Left cardiac atrium (tissue), 4 donors: ENCODE measurements around the gene MPPED2. TPM values are rescaled to one million over a fixed set of nuclear protein-coding genes. Genes with fewer than 3 reads are reported as not detected.
"Not testable (repeated sequence)": the region's sequence is repeated elsewhere in the genome, so short reads cannot be mapped to it uniquely, and the experiment has no call there.

Experiments
- ATAC-seq, 2 donors: fragments of 200-7000 bp; cut with Tn5 transposase; one replicate each; pipeline ENCODE4 v1.9.1; 2020; ENCODE audit warnings: mild to moderate bottlenecking in 2 of 2, moderate library complexity in 2 of 2
- DNase-seq: peaks from one replicate; pipeline ENCODE4 v3.0.0-alpha.2; 2020
- intact Hi-C, 2 donors: fragments of 100-400 bp; cut with DNase I; formaldehyde crosslinking; loops; one replicate each; pipeline versions ENCODE4 v1.14.1 to v1.15.1; 2022 to 2023
- total RNA-seq, 2 donors: library from RNA; stranded (reverse); fragmentation: NEBNext Ultra II Directional; extraction: Animal tissue kit (Norgen Biotek cat#: 25700); gene quantifications; one replicate each; pipeline ENCODE4 v1.2.1, GENCODE V29; 2021
- donor health status: DM: no; HTN: yes; CAD: no.
- donor health status: DM: no; HTN: yes; CAD: no; lungs with severe emphysema.
- donor health status: DM: yes; HTN: yes; CAD: no.
- donor health status: Dilated cardiomyopathy.

MPPED2 gene
- total RNA-seq, 2 donors from 2014 or later: 2.9 to 5.2 TPM

DNA sequence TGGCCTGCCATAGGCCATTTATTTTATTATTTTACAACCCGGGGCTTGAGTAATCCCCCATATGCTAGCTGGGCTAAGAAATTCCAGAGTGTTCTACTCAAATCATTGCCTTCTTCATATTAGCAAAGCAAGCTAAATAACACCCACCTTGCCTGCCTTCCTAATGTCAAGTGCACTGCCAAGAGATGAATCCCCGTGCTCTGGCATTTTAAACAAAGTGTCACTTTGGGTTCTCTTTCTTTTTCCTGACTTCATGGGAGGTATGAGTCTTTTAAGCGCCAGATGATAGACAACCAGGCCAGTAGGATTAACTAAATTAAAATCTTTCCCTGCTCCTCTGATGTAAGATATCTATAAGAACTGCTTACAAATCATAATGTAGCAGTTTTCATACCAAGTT lies 4.5 kb downstream of the MPPED2 start:
- intact Hi-C loops: no loop called here
- no peak for ATAC-seq
- no peak for DNase-seq

DNA sequence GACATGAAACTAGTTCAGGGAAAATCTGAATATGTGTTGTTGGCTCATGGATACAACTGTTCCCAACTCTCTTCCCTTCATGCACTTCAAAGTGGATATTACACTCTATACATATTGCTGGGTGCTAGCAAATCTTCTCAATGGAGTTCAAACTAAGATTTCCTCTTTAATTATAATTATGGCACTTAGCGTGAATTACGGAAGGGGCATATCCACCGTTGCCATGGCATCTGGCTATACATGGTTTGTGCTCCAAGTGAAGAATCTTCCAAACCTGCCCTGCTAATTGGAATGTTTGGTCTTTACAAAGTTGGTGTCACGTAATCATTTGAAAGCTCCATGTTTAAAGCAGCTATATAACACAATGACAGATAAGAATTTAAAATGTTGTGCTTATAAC lies 5.6 kb downstream of the MPPED2 start:
- DNase-seq: no peak
- intact Hi-C loops: no loop called here
- no peak for ATAC-seq

DNA sequence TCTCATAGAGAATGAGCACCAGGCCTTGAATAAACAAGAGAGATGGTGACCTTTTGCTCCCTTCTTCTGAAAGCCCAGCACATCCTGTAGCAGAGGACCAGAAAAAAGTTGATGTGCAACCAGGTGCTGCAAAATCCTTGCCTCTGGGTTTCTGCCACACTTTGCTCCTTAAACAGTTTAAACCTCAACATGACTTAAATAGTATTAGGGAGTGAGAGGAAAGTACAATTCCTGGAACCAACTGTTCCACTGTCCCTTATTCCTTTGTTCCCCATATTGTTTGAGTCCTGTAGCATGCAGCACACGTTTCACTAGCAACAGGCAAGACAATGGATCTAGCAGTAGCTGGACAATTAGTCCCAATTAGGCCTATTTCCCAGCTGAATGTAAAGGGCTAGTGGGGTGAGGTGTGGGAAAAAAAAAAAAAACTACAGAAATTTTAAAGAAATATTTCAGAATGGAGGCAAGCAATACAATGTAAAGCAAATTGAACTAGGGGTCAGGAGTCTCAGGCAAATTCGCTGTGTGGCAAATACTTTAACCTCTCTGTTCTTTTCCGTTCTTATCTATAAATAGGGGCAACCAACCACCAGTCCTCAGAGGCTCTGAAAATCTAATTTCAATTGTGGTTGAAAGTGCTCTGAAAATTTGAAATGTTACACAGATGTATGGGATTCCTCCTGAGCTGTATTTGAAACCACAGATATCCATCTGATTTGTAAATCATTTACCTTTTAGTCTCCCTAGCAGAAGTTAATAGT lies 6.6 kb downstream of the MPPED2 start:
- DNase-seq (no peak), ATAC-seq (no peak)
- intact Hi-C loops: no loop called here

DNA sequence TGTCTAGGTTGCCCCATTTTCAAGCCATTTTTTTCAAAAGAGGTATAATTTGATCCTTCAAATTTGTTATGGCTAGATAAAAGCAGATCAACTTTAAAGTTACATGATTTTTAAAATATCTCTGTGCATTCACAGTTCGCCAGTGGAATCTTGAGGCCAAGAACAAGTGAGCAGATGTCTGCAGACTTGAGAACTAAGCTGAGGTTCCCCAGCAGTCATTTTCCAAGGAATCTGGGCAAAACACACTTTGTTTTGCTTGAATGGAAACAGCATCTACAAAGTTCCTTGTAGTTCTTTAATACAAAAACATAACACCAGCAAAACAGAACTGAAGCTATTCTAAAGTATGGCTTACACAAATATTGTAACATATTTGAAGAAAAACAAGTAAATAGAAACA lies 7.7 kb downstream of the MPPED2 start:
- ATAC-seq (no peak), DNase-seq (no peak)
- intact Hi-C loops: no loop called here

DNA sequence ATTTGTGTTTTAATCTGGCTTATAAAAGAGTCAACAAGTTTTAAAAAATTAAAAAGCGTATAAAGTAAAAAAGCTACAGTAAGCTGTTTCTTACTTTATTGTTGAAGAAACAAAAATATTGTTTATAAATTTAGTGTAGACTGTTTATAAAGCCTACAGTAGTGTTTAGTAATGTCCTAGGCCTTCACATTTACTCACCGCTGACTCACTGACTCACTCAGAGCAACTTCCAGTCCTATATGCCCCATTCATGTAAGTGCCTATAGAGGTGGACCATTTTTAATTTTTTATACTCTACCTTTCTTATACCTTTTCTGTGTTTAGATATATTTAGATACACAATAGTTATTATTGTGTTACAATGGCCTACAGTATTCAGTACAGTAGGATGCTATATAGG lies 12.2 kb downstream of the MPPED2 start:
- intact Hi-C loops: no loop called here
- ATAC-seq: no peak
- no peak for DNase-seq

DNA sequence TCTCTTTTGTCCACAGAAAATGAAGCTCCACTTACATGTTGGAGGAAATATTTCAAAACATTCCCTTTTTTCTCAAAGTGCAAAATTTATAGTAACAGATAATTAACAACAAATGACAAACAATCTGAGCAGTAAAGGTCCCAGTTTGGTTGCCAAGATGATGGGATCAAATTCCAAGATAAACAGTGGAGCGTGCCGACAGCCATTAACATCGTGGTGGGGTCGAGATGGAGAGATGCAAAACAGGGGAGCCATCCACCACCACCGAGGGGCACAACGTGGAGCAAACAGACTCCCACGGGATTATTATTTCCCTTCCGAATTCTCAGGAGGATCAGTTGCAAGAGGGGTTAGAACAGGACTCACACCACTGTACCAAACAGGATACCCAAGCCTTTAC lies 17.2 kb downstream of the MPPED2 start:
- intact Hi-C loops: no loop called here
- ATAC-seq: no peak
- no peak for DNase-seq

DNA sequence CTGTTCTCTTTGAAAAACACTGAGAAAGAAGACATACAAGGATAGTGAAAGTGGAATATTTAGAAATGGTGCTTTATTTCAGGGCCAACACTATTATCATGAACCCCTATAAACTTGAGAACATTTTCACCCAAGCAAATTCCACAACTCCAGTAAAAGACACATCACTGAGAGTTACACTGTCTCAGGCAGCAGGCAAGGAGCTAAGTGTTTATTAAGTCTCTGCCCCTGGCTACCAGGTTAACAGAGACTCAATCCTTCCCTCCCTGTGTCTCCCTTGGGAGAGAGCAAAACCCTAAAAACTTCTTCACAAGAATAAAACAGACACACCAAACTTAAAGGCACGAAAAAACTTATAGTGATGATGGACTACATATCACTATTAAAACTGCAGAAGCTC lies 18.5 kb downstream of the MPPED2 start:
- ATAC-seq: no peak
- intact Hi-C loops: no loop called here
- DNase-seq: no peak

DNA sequence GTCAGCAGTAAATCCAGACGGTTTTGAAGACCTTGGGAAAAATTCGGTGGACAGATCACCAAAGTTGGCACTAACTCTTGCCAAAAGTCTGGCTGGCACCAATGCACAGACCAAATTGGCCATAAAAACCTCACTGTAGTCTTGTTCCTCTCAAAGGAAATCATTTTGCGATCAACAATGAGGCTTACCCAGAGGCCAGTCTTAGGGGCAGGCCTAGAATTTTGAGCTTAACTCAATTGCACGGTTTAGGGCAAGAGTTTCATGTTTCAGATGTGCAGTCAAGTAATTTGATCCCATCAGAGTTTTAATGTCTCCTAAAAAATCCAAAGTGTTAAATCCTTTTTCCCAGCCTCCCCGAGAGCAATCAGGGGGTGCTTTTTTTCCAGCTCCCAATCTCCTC lies 19.0 kb downstream of the MPPED2 start:
- DNase-seq: no peak
- intact Hi-C loops: no loop called here
- ATAC-seq: peak in 1 of 2 donors; percentile 23

DNA sequence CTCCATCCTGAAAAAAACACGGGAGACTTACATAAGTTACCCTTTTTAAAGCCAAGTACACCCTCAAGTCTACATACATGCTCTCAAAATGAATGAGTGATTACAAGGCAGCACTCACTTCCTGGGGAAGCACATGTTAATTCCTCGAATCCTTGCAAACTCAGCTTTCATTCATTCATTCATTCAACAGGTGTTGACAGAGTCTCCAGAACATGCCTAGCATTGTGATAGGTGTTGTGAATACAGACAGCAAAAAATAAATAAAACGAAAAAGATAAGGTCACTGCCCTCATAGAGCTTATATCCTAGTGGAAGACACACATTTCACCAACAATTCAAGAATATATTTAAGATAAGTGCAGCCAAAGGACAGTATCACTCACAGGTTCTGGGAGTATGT lies 19.7 kb downstream of the MPPED2 start:
- intact Hi-C loops: no loop called here
- DNase-seq (no peak), ATAC-seq (no peak)

DNA sequence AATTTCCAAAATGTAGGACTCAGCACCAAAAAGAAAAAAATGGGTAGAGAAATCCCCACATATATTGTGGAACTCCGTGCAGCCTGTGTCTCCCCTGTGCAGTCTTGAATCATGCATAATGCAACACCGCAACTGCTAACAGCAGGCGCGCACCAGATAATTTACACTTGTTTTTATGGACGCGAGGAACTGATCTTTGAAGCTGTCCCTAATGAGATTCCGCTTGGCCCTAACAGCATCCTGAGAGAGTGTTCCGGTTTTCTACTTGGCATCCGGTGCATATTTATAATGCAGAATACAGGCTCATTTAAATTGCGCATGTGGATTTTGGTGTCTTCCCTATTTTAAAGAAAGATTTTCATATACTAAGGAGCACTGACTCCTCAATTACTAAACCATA lies 21.1 kb downstream of the MPPED2 start:
- no peak for DNase-seq
- intact Hi-C loops: no loop called here
- ATAC-seq: no peak

DNA sequence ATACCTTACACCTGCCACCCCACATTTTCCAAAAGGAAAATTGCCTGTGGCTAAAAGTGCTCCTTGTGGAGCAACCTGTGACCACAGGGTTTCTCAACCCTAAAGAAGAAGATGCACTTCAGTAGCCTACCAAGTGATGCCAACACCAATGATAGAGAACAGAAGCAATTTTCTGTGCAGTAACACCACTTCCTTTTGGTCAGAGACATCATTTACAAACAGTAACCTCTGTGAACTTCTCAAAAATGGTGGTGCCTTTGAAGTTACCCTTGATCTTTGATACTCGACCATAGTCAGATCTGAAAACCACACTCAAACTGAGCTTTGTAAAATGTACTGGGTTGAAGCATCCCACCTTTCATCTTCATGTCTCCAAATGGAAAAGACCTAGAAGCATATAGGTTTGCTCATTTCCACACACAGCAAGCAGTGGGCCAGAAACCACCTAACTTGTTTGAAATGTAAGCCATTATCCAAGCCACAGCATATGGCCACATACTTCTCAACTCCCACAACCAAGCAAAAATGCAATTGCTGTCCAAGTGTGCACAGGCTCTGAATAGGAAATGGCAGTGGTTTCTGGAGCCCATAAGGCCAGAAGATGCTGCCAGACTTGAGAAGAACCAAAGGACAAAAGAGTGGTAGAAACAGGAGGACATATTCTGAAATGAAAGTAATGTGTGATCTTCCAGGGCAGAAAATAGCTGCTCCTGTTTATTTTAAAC lies 24.3 kb downstream of the MPPED2 start:
- intact Hi-C loops: no loop called here
- ATAC-seq (no peak), DNase-seq (no peak)

DNA sequence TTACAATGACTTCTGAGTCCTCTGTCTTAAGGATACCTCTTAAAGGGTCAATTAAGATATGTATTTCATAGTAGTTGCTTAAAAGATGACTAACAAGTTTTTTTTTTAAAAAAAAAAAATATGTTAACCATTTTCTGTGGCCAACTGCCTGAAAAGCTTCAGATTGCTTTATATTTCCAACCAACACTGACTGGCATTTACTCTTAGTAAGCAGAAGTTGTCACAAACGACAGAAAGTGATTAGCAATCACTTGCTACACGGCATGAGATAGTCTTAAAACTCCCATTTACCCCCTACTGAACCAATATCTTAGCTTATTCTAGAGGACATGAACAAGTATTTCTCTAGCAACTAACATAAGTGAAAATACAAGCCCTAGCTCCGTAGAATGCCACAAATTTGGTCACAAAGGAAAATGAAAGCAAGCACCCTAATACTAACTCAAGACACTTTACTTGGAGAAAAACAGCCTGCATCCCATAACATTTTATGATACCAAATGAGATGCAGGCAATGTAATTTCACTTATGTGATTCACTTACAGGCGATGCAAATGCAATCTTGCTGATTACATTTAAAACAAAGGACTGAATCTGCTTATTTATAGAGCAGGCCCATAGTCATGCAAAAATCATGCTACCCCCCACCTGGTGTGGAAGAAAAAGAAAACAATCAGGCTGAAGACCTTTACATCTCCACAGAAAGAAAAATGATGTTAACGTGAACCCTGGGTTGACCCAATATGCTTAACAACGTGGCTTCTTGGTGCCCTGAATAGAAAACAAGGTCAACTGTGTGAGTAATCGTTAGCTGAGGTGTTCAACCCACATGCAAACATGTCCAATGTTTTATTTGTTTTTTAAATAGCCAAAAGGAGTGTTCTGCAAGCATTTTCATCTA lies 25.7 kb downstream of the MPPED2 start:
- no peak for DNase-seq
- intact Hi-C loops: no loop called here
- ATAC-seq: no peak

DNA sequence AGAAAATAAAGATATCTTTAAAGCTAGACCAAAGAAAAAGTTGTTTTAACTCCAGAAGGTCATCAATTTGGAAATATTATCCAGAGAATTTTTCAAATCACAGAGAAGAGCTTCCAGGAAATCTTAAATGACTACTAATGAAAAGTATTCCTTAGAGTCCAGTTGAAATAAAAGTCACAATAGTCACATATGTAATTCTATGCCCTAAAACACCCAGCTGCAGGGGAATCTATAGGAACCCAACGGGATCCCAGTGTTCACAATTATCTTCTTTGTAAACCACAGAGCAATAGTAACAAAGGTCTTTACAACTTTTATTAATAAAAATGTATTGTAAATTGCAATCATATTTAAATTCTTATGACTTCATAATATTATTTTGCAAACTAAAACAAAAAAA lies 27.1 kb downstream of the MPPED2 start:
- intact Hi-C loops: no loop called here

DNA sequence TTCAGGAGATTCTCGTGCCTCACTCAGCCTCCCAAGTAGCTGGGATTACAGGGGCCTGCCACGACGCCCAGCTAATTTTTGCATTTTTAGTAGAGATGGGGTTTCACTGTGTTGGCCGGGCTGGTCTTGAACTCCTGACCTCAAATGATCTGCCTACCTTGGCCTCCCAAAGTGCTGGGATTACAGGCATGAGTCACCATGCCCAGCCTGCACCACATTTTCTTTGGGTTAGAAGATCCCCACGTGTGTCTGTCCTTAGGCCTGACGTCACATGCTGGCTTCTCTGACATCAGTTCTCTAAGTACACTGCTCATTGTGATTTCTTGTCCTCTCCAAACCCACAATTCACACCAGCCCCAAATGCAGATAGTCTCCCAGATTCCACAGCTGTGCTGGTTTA lies 31.6 kb downstream of the MPPED2 start:
- ATAC-seq, DNase-seq, intact Hi-C loops: not testable (repeated sequence)

More for the DNA sequence above, 27.1 kb downstream of the MPPED2 start:
- DNase-seq (no peak), ATAC-seq (no peak)

DNA sequence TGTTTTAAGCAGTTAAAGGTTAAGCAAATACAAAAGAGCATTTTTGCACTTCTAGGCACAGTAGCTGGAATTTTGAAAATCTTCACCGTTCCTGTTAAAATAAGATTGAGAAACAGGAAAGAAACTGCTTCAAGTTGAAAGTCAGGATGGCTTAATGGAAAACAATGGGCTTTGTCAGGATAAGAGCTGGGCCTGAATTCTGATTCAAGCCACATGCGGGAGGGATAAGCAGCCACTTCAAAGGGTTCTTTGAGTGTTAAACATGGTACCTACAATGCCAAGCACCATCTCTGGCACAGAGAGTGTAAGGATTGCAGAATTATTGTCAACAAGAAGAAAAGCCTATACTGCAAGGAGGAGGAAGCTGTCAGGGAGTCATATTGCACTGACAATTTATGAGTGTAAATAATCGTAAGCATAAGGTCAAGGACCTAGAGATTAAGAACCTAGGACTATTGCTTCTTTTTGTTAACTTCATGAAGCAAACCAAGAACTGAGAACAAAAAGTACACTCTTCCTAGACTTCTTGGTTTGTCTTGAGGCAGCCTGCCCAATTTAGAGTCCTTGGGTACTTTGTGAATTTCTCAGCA lies 32.5 kb downstream of the MPPED2 start:
- DNase-seq (no peak), ATAC-seq (no peak)
- intact Hi-C loops: no loop called here

DNA sequence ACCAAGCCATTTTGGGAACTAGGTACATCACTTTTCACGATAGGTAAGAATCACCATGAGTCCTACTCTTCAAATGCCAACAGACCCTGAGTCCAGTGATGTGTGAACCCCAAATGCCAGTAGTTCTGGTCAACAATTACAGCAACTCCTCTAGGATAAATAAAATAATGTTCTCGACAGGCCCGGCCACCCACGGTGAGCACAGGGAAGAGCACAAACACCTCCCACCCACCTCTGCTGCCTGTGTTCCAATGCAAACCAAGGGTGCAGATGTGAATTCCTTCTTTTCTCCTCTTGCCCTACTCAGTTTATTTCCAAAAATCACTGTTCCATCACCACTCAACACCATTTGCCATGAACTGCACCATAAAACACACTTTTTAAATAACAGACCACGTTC lies 33.3 kb downstream of the MPPED2 start:
- DNase-seq (no peak), ATAC-seq (no peak)
- intact Hi-C loops: no loop called here

DNA sequence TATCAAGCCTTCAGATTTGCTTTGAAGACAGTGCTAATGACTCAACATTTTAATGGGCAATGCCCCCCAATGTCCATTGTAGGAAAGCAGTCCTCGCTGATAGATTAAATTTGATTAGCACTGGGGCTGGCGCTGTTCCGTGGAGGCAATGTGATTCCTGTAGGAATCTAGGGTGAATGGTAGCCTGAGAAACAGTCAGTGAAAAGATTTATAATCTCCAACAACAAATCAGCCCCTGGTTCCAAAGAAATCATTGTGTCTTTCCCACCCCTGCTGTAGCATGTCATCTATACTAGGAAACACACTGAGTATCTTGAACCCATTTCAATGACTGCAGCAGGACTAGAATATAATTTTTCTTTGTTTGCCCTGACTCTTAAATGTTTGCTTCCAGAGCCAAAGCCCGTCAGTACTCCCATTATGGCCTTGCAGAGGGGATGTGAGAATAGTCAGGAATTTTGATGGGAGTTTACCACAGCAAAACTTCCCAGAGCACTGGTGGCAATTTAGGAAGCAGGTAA lies 36.1 kb downstream of the MPPED2 start:
- ATAC-seq (no peak), DNase-seq (no peak)
- intact Hi-C loops: no loop called here

DNA sequence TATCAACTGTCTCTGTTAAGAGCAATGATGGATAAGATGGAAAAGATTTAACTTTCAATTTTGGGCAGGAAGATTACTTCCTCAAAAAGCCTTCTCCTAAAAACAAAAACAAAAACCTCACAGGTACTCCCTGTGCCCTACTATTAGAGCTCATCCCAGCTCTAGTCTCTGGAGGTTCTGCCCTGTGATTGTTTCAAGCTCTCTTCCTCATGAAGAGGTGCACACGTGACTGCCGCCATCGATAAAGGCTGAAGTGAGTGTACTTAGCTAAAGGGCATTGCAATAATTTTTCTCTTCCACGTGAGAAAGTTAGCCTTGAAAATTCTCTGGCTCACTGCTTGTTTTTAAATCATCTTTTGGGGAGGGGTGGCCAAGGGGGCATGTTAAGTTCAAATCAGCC lies 36.6 kb downstream of the MPPED2 start:
- no peak for ATAC-seq
- intact Hi-C loops: no loop called here
- no peak for DNase-seq

DNA sequence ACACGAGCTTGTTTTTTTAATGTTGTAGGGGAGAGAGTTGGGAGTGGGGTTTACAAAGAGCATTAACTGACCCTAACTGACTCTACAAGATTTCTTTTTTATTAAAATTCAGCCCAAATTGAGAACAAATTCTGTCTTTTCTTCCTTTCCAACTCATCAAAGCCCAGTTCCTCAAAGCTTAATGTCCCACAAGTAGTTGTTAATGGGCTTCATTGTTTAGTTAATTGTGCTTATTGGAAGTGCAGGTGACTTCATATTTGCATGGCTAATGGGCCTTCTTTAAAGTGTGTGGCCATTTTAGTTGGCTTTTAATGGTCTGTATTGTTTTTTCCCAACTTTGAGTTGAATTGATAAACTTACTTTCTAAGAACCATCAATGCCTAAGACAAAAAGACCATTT lies 39.8 kb downstream of the MPPED2 start:
- intact Hi-C loops: no loop called here
- no peak for DNase-seq
- no peak for ATAC-seq
